Measurements from ENCODE around the gene PFKFB1.

Gene PFKFB1

GRCh38 chrX:54994099-54994498 lies at the start of gene PFKFB1:
PFKFB1 (minus strand) TSS chrX:54994188; CDS start chrX:54994007, 181 bp downstream.
- H3K9me3 ChIP-seq (ENCODE audit: control insufficient read depth in 5 of 5, low read length in 5 of 5): no peaks in the 10 kb centered on the region

GRCh38 chrX:55041514-55041913 lies 47.5 kb upstream of the PFKFB1 start:
- Histone ChIP-seq H3K9ac (ENCODE audit: low read length in 5 of 5) (no peak overlapping the region), H3K4me3 (ENCODE audit: low read depth in 1 of 5, low read length in 5 of 5) (no peak overlapping the region), H3K27me3 (ENCODE audit: control insufficient read depth in 5 of 5, insufficient read depth in 4 of 5, low read length in 5 of 5) (no peaks in the 10 kb centered on the region), H3K36me3 (ENCODE audit: control insufficient read depth in 5 of 5, insufficient read depth in 5 of 5, low read length in 5 of 5) (no peaks in the 10 kb centered on the region), H3K9me3 (ENCODE audit: control insufficient read depth in 5 of 5, low read length in 5 of 5) (peaks cover 0 to 3% (median 0%) of the 10 kb centered on the region in 5 donors), H3K27ac (ENCODE audit: low read depth, low read length) (no peak overlapping the region), H3K4me1 (ENCODE audit: control insufficient read depth in 5 of 5, insufficient read depth in 5 of 5, low read length in 5 of 5) (no peaks in the 10 kb centered on the region)

More at GRCh38 chrX:54994099-54994498, at the start of gene PFKFB1:
- H3K36me3 ChIP-seq (ENCODE audit: control insufficient read depth in 5 of 5, insufficient read depth in 5 of 5, low read length in 5 of 5): no peaks in the 10 kb centered on the region
- no peak within 1 kb of the TSS for H3K9ac ChIP-seq (ENCODE audit: low read length in 5 of 5)
- H3K4me1 ChIP-seq (ENCODE audit: control insufficient read depth in 5 of 5, insufficient read depth in 5 of 5, low read length in 5 of 5): peaks cover 0 to 28% (median 22%) of the 10 kb centered on the region in 5 donors
- peak within 1 kb of the TSS in 4 of 5 donors; percentile 6 to 42 (median 25) for H3K4me3 ChIP-seq (ENCODE audit: low read depth in 1 of 5, low read length in 5 of 5)
- peak within 1 kb of the TSS; percentile 82 for H3K27ac ChIP-seq (ENCODE audit: low read depth, low read length)
- peaks cover 0 to 8% (median 3%) of the 10 kb centered on the region in 5 donors for H3K27me3 ChIP-seq (ENCODE audit: control insufficient read depth in 5 of 5, insufficient read depth in 4 of 5, low read length in 5 of 5)

DNA sequence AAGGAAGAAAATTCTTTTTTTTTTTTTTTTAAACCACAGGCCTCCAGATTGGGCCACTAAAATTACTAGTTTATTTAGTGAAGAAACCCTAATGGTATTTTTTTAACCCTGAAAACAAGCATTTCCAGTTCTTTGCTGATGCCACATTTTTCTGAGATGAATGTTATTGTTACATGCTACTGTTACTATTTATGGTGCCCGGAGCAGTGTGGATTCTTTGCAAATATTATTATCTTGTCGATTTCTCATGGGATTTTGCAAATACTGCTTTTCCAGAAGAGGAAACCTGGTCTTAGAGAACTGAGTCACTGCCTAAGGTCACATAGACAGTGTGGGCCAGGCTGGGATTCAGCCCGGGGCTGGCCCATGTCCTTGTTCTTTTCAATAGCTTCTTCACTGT lies 45.5 kb upstream of the PFKFB1 start:
- no peaks in the 10 kb centered on the region for H3K4me1 ChIP-seq (ENCODE audit: control insufficient read depth in 5 of 5, insufficient read depth in 5 of 5, low read length in 5 of 5)
- no peak overlapping the region for H3K9ac ChIP-seq (ENCODE audit: low read length in 5 of 5)
- no peaks in the 10 kb centered on the region for H3K36me3 ChIP-seq (ENCODE audit: control insufficient read depth in 5 of 5, insufficient read depth in 5 of 5, low read length in 5 of 5)
- H3K4me3 ChIP-seq (ENCODE audit: low read depth in 1 of 5, low read length in 5 of 5): no peak overlapping the region
- no peak overlapping the region for H3K27ac ChIP-seq (ENCODE audit: low read depth, low read length)
- H3K9me3 ChIP-seq (ENCODE audit: control insufficient read depth in 5 of 5, low read length in 5 of 5): peaks cover 0 to 4% (median 0%) of the 10 kb centered on the region in 5 donors
- H3K27me3 ChIP-seq (ENCODE audit: control insufficient read depth in 5 of 5, insufficient read depth in 4 of 5, low read length in 5 of 5): no peaks in the 10 kb centered on the region

DNA sequence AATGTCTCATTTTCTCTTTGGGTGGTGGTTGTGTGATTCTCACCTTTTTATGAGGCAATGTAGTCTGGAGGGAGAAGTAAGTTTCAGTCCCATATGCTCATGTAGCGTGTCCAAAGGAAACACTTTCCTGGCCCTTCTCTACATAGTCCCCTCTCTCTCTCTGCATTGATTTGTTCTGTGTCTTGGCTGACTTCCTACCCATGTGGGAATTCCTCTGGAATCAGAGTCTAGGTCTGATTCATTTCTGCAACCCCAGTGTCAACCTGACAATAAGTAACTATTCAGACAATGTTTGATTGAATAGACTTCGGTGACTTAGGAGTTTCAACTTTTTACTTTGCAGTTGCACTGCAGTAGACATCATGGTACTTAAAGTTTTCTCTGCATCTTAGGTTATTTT lies 39.4 kb upstream of the PFKFB1 start:
- Histone ChIP-seq H3K4me1 (ENCODE audit: control insufficient read depth in 5 of 5, insufficient read depth in 5 of 5, low read length in 5 of 5) (no peaks in the 10 kb centered on the region), H3K9ac (ENCODE audit: low read length in 5 of 5) (no peak overlapping the region), H3K36me3 (ENCODE audit: control insufficient read depth in 5 of 5, insufficient read depth in 5 of 5, low read length in 5 of 5) (no peaks in the 10 kb centered on the region), H3K4me3 (ENCODE audit: low read depth in 1 of 5, low read length in 5 of 5) (no peak overlapping the region), H3K27me3 (ENCODE audit: control insufficient read depth in 5 of 5, insufficient read depth in 4 of 5, low read length in 5 of 5) (peaks cover 0 to 5% (median under 1%) of the 10 kb centered on the region in 5 donors), H3K9me3 (ENCODE audit: control insufficient read depth in 5 of 5, low read length in 5 of 5) (peaks cover 0 to 4% (median 0%) of the 10 kb centered on the region in 5 donors), H3K27ac (ENCODE audit: low read depth, low read length) (no peak overlapping the region)

GRCh38 chrX:55030271-55031205 lies 36.5 kb upstream of the PFKFB1 start, which contains the start of gene ALAS2:
ALAS2 (minus strand) TSS chrX:55030977; CDS start chrX:55026000, 4,977 bp downstream.
- H3K9me3 ChIP-seq (ENCODE audit: control insufficient read depth in 5 of 5, low read length in 5 of 5): peaks cover 0 to 3% (median 0%) of the 10 kb centered on the region in 5 donors
- no peak within 1 kb of the TSS for H3K9ac ChIP-seq (ENCODE audit: low read length in 5 of 5)
- H3K4me1 ChIP-seq (ENCODE audit: control insufficient read depth in 5 of 5, insufficient read depth in 5 of 5, low read length in 5 of 5): no peaks in the 10 kb centered on the region
- H3K27ac ChIP-seq (ENCODE audit: low read depth, low read length): no peak within 1 kb of the TSS
- no peaks in the 10 kb centered on the region for H3K36me3 ChIP-seq (ENCODE audit: control insufficient read depth in 5 of 5, insufficient read depth in 5 of 5, low read length in 5 of 5)
- peaks cover 0 to 16% (median 5%) of the 10 kb centered on the region in 5 donors for H3K27me3 ChIP-seq (ENCODE audit: control insufficient read depth in 5 of 5, insufficient read depth in 4 of 5, low read length in 5 of 5)
- no peak within 1 kb of the TSS for H3K4me3 ChIP-seq (ENCODE audit: low read depth in 1 of 5, low read length in 5 of 5)

DNA sequence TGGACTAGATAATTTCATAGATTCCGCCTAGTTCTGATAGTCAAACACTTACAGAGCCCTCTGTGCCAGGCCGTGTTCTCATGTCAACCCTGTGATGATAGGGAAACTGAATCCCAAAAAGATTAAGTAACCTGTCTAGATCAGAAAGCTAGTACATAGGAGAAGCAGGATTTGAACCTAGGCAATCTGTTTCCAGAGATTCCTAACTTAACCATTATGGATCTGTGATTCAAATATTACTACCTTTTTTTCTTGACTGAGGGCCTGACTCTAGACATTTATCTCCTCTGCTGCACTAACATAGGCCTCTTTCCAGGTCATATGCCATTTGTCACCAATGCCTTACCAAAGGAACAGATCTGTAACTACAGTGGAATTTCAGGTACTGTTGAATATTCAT lies 35.3 kb upstream of the PFKFB1 start:
- Histone ChIP-seq H3K27ac (ENCODE audit: low read depth, low read length) (no peak overlapping the region), H3K27me3 (ENCODE audit: control insufficient read depth in 5 of 5, insufficient read depth in 4 of 5, low read length in 5 of 5) (peaks cover 0 to 20% (median 5%) of the 10 kb centered on the region in 5 donors), H3K9me3 (ENCODE audit: control insufficient read depth in 5 of 5, low read length in 5 of 5) (no peaks in the 10 kb centered on the region)

DNA sequence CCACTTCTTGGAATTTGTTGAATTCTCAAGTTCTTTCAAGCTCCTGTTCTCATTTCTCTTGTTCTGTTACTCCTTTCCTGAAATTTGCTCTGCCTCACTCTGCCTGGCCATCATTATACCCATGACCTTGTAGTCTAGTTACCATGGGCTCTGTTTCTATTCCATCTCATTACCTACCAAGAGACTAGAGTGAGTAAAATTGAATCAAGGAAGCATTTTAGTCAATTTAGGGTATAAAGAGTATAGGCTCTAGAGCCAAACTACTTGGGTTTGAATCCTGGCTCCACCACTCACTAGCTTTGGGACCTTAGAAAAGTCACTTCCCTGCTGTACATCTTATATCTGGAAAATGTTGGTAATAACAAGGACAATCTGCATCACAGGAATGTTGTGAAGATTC lies 34.6 kb upstream of the PFKFB1 start:
- Histone ChIP-seq H3K27me3 (ENCODE audit: control insufficient read depth in 5 of 5, insufficient read depth in 4 of 5, low read length in 5 of 5) (peaks cover 0 to 23% (median 5%) of the 10 kb centered on the region in 5 donors), H3K9me3 (ENCODE audit: control insufficient read depth in 5 of 5, low read length in 5 of 5) (no peaks in the 10 kb centered on the region), H3K4me3 (ENCODE audit: low read depth in 1 of 5, low read length in 5 of 5) (no peak overlapping the region), H3K36me3 (ENCODE audit: control insufficient read depth in 5 of 5, insufficient read depth in 5 of 5, low read length in 5 of 5) (no peaks in the 10 kb centered on the region), H3K4me1 (ENCODE audit: control insufficient read depth in 5 of 5, insufficient read depth in 5 of 5, low read length in 5 of 5) (no peaks in the 10 kb centered on the region), H3K27ac (ENCODE audit: low read depth, low read length) (no peak overlapping the region), H3K9ac (ENCODE audit: low read length in 5 of 5) (no peak overlapping the region)

More for the DNA sequence above, 35.3 kb upstream of the PFKFB1 start:
- Histone ChIP-seq H3K9ac (ENCODE audit: low read length in 5 of 5) (no peak overlapping the region), H3K4me1 (ENCODE audit: control insufficient read depth in 5 of 5, insufficient read depth in 5 of 5, low read length in 5 of 5) (no peaks in the 10 kb centered on the region), H3K36me3 (ENCODE audit: control insufficient read depth in 5 of 5, insufficient read depth in 5 of 5, low read length in 5 of 5) (no peaks in the 10 kb centered on the region), H3K4me3 (ENCODE audit: low read depth in 1 of 5, low read length in 5 of 5) (no peak overlapping the region)

- Histone ChIP-seq H3K9ac (ENCODE audit: low read length in 5 of 5) (no peak overlapping the region), H3K36me3 (ENCODE audit: control insufficient read depth in 5 of 5, insufficient read depth in 5 of 5, low read length in 5 of 5) (no peaks in the 10 kb centered on the region)
Observed at GRCh38 chrX:55028040-55028439, 34.1 kb upstream of the PFKFB1 start.

GRCh38 chrX:55026840-55027239 lies 32.9 kb upstream of the PFKFB1 start:
- no peaks in the 10 kb centered on the region for H3K36me3 ChIP-seq (ENCODE audit: control insufficient read depth in 5 of 5, insufficient read depth in 5 of 5, low read length in 5 of 5)
- H3K4me1 ChIP-seq (ENCODE audit: control insufficient read depth in 5 of 5, insufficient read depth in 5 of 5, low read length in 5 of 5): no peaks in the 10 kb centered on the region
- H3K9me3 ChIP-seq (ENCODE audit: control insufficient read depth in 5 of 5, low read length in 5 of 5): no peaks in the 10 kb centered on the region
- no peak overlapping the region for H3K27ac ChIP-seq (ENCODE audit: low read depth, low read length)
- no peak overlapping the region for H3K4me3 ChIP-seq (ENCODE audit: low read depth in 1 of 5, low read length in 5 of 5)
- no peak overlapping the region for H3K9ac ChIP-seq (ENCODE audit: low read length in 5 of 5)
- peaks cover 0 to 21% (median 5%) of the 10 kb centered on the region in 5 donors for H3K27me3 ChIP-seq (ENCODE audit: control insufficient read depth in 5 of 5, insufficient read depth in 4 of 5, low read length in 5 of 5)

More at GRCh38 chrX:55028040-55028439, 34.1 kb upstream of the PFKFB1 start:
- H3K27ac ChIP-seq (ENCODE audit: low read depth, low read length): no peak overlapping the region
- H3K9me3 ChIP-seq (ENCODE audit: control insufficient read depth in 5 of 5, low read length in 5 of 5): no peaks in the 10 kb centered on the region
- H3K4me1 ChIP-seq (ENCODE audit: control insufficient read depth in 5 of 5, insufficient read depth in 5 of 5, low read length in 5 of 5): no peaks in the 10 kb centered on the region
- H3K4me3 ChIP-seq (ENCODE audit: low read depth in 1 of 5, low read length in 5 of 5): no peak overlapping the region
- peaks cover 0 to 22% (median 5%) of the 10 kb centered on the region in 5 donors for H3K27me3 ChIP-seq (ENCODE audit: control insufficient read depth in 5 of 5, insufficient read depth in 4 of 5, low read length in 5 of 5)

GRCh38 chrX:55026143-55026542 lies 32.2 kb upstream of the PFKFB1 start:
- Histone ChIP-seq H3K27ac (ENCODE audit: low read depth, low read length) (no peak overlapping the region), H3K4me3 (ENCODE audit: low read depth in 1 of 5, low read length in 5 of 5) (no peak overlapping the region), H3K9me3 (ENCODE audit: control insufficient read depth in 5 of 5, low read length in 5 of 5) (no peaks in the 10 kb centered on the region), H3K4me1 (ENCODE audit: control insufficient read depth in 5 of 5, insufficient read depth in 5 of 5, low read length in 5 of 5) (no peaks in the 10 kb centered on the region), H3K9ac (ENCODE audit: low read length in 5 of 5) (no peak overlapping the region), H3K36me3 (ENCODE audit: control insufficient read depth in 5 of 5, insufficient read depth in 5 of 5, low read length in 5 of 5) (no peaks in the 10 kb centered on the region), H3K27me3 (ENCODE audit: control insufficient read depth in 5 of 5, insufficient read depth in 4 of 5, low read length in 5 of 5) (peaks cover 0 to 21% (median 5%) of the 10 kb centered on the region in 5 donors)
